WTC11 (cell line): ENCODE data around the gene TMEM145. TPM values are rescaled to one million over a fixed set of nuclear protein-coding genes. Genes with fewer than 3 reads are reported as not detected.

Experiments
- ATAC-seq: fragments of 200-7000 bp; cut with Tn5 transposase; 2 replicates; pipeline ENCODE4 v1.10.0; 2021; ENCODE audit warnings: mild to moderate bottlenecking, moderate library complexity
- CTCF ChIA-PET: fragments of 300-600 bp; sonication (Branson Sonifier 250); formaldehyde crosslinking; loops from one replicate; lab custom pipeline; 2021; ENCODE audit warnings: antibody characterized with exemption; lab: Charles Lee
- POLR2A ChIA-PET: fragments of 350-600 bp; sonication (Branson Sonifier 250); formaldehyde crosslinking; loops from one replicate; lab custom pipeline; 2021; ENCODE audit warnings: antibody characterized with exemption; lab: Charles Lee
- DNase-seq: peaks from one replicate; pipeline ENCODE4 v3.0.0; 2021; ENCODE audit warnings: low spot score
- H3K27ac Mint-ChIP-seq: 2 replicates; pipeline ENCODE4 v1.8.0; 2021; ENCODE audit warnings: mixed read lengths
- H3K27me3 Mint-ChIP-seq: 2 replicates; pipeline ENCODE4 v1.8.0; 2021; ENCODE audit warnings: low read depth, mild to moderate bottlenecking, moderate library complexity, mixed read lengths
- H3K36me3 Mint-ChIP-seq: 2 replicates; pipeline ENCODE4 v1.8.0; 2021; ENCODE audit warnings: mixed read lengths
- H3K4me1 Mint-ChIP-seq: 2 replicates; pipeline ENCODE4 v1.8.0; 2022; ENCODE audit warnings: mixed read lengths
- H3K4me3 Mint-ChIP-seq: 2 replicates; pipeline ENCODE4 v1.8.0; 2021; ENCODE audit warnings: mild to moderate bottlenecking, moderate library complexity, mixed read lengths
- H3K9me3 Mint-ChIP-seq: 2 replicates; pipeline ENCODE4 v1.8.0; 2021; ENCODE audit warnings: mixed read lengths
- ATF2 ChIP-seq: sonication (generic); formaldehyde crosslinking; IDR thresholded peaks from 2 replicates; pipeline ENCODE4 v1.8.1; 2022; ENCODE audit warnings: low read depth, missing genetic modification reagents, borderline replicate concordance
- ATF3 ChIP-seq: sonication (generic); formaldehyde crosslinking; conservative IDR thresholded peaks from 2 replicates; pipeline ENCODE4 v1.8.1; 2022; ENCODE audit warnings: mild to moderate bottlenecking, missing genetic modification reagents
- CBFB ChIP-seq: sonication (generic); formaldehyde crosslinking; IDR thresholded peaks from 2 replicates; pipeline ENCODE4 v1.8.1; 2022; ENCODE audit warnings: mild to moderate bottlenecking, low read depth, missing genetic modification reagents
- ESRRA ChIP-seq: sonication (generic); formaldehyde crosslinking; IDR thresholded peaks from 2 replicates; pipeline ENCODE4 v1.8.1; 2022; ENCODE audit warnings: mild to moderate bottlenecking, missing genetic modification reagents, borderline replicate concordance
- GRHL2 ChIP-seq: fragments of 250-450 bp; sonication (Bioruptor Pico); IDR thresholded peaks from 2 replicates; pipeline ENCODE4 v1.8.0; 2022; ENCODE audit warnings: mild to moderate bottlenecking, moderate library complexity; ENCODE audit not compliant: insufficient replicate concordance, severe bottlenecking
- JAZF1 ChIP-seq: fragments of 250-450 bp; sonication (Bioruptor Pico); IDR thresholded peaks from 2 replicates; pipeline ENCODE4 v1.9.0; 2021; ENCODE audit warnings: moderate library complexity, mild to moderate bottlenecking, inconsistent platforms
- JUN ChIP-seq: sonication (generic); formaldehyde crosslinking; IDR thresholded peaks from 2 replicates; pipeline ENCODE4 v1.8.0; 2023; ENCODE audit warnings: mild to moderate bottlenecking, missing genetic modification reagents
- MYBL2 ChIP-seq: sonication (generic); formaldehyde crosslinking; IDR thresholded peaks from 2 replicates; pipeline ENCODE4 v1.8.1; 2023; ENCODE audit warnings: mild to moderate bottlenecking, moderate library complexity, missing genetic modification reagents
- NR3C1 ChIP-seq: sonication (generic); formaldehyde crosslinking; conservative IDR thresholded peaks from 2 replicates; pipeline ENCODE4 v1.8.1; 2023; ENCODE audit warnings: low read depth, mild to moderate bottlenecking, missing genetic modification reagents
- PRDM15 ChIP-seq: sonication (generic); formaldehyde crosslinking; IDR thresholded peaks from 2 replicates; pipeline ENCODE4 v1.8.0; 2022; ENCODE audit warnings: missing genetic modification reagents
- SMAD4 ChIP-seq: sonication (generic); formaldehyde crosslinking; IDR thresholded peaks from 2 replicates; pipeline ENCODE4 v1.8.0; 2022; ENCODE audit warnings: mild to moderate bottlenecking, missing genetic modification reagents
- SP1 ChIP-seq: sonication (generic); formaldehyde crosslinking; conservative IDR thresholded peaks from 2 replicates; pipeline ENCODE4 v1.8.1; 2022; ENCODE audit warnings: missing genetic modification reagents
- TP53 ChIP-seq: sonication (generic); formaldehyde crosslinking; IDR thresholded peaks from 2 replicates; pipeline ENCODE4 v1.8.1; 2023; ENCODE audit warnings: mild to moderate bottlenecking, missing genetic modification reagents
- ZBTB21 ChIP-seq: sonication (generic); formaldehyde crosslinking; IDR thresholded peaks from 2 replicates; pipeline ENCODE4 v1.8.1; 2023; ENCODE audit warnings: mild to moderate bottlenecking, missing genetic modification reagents, borderline replicate concordance
- ZNF219 ChIP-seq: sonication (generic); formaldehyde crosslinking; IDR thresholded peaks from 2 replicates; pipeline ENCODE4 v1.8.0; 2023; ENCODE audit warnings: missing genetic modification reagents, mild to moderate bottlenecking, borderline replicate concordance
- ZNF317 ChIP-seq: sonication (generic); formaldehyde crosslinking; IDR thresholded peaks from 2 replicates; pipeline ENCODE4 v1.8.1; 2023; ENCODE audit warnings: low read depth, mild to moderate bottlenecking, moderate library complexity, missing genetic modification reagents, borderline replicate concordance
- ZNF396 ChIP-seq: fragments of 250-450 bp; sonication (Bioruptor Pico); IDR thresholded peaks from 2 replicates; pipeline ENCODE4 v1.8.0; 2021; ENCODE audit warnings: mild to moderate bottlenecking, moderate library complexity, borderline replicate concordance
- ZNF416 ChIP-seq: fragments of 250-450 bp; sonication (Bioruptor Pico); IDR thresholded peaks from 2 replicates; pipeline ENCODE4 v1.9.0; 2021; ENCODE audit warnings: mild to moderate bottlenecking, inconsistent platforms
- ZNF512 ChIP-seq: sonication (generic); formaldehyde crosslinking; IDR thresholded peaks from 2 replicates; pipeline ENCODE4 v1.8.1; 2022; ENCODE audit warnings: missing genetic modification reagents, borderline replicate concordance
- total RNA-seq: library from RNA; stranded (reverse); gene quantifications from 3 replicates; pipeline ENCODE4 v1.2.3, GENCODE V29; 2021

Gene TMEM145
- total RNA-seq, 1 experiment from 2014 or later, result 6.9 TPM

- H3K4me1 Mint-ChIP-seq, result peaks cover 15% of the 10 kb centered on the region
- CTCF ChIA-PET, result interaction anchor here (0.5 to 2.7 kb wide), 3 partner anchors 10 to 74 kb away, joined by 3 to 11 read pairs (median 3); partner anchors contain the start of gene PRR19
- no peak for TF ChIP-seq ESRRA
- TF ChIP-seq SP1, result no peak
- TF ChIP-seq ZNF416, result no peak
- TF ChIP-seq JUN, result no peak
- TF ChIP-seq, all 79 proteins: peak for 0
- Mint-ChIP-seq H3K36me3 (peaks cover 28% of the 10 kb centered on the region), H3K27me3 (no peaks in the 10 kb centered on the region), H3K4me3 (no peak overlapping the region), H3K9me3 (no peaks in the 10 kb centered on the region), H3K27ac (peak overlapping the region; percentile 70)
- ATAC-seq (no peak), DNase-seq (no peak)
- POLR2A ChIA-PET, result no interaction called here
Observed at GRCh38 chr19:42292042-42292960, 20.8 kb upstream of the TMEM145 start.

- Mint-ChIP-seq H3K4me1 (peaks cover 15% of the 10 kb centered on the region), H3K4me3 (no peak overlapping the region), H3K36me3 (peaks cover 27% of the 10 kb centered on the region), H3K27ac (no peak overlapping the region; the same call in 1 of the 2 replicates), H3K9me3 (no peaks in the 10 kb centered on the region), H3K27me3 (no peaks in the 10 kb centered on the region)
- TF ChIP-seq ZNF396 (CRISPR knock-in tag), result no peak
- no peak for TF ChIP-seq ATF3 (CRISPR knock-in tag)
- ATAC-seq (no peak), DNase-seq (no peak)
- ChIA-PET POLR2A (interaction anchor here (0.6 kb wide), 1 partner anchor 52 kb away, joined by 3 read pairs; no protein-coding TSS in a partner anchor), CTCF (interaction anchor here (0.6 to 1.0 kb wide), 6 partner anchors 8 to 74 kb away, joined by 3 to 5 read pairs (median 3); partner anchors contain the start of gene PRR19)
Observed at GRCh38 chr19:42292963-42293362, 20.1 kb upstream of the TMEM145 start.

GRCh38 chr19:42293540-42293939, 19.6 kb upstream of the TMEM145 start:
- Mint-ChIP-seq H3K4me1 (peaks cover 15% of the 10 kb centered on the region), H3K36me3 (peaks cover 27% of the 10 kb centered on the region), H3K4me3 (no peak overlapping the region), H3K27me3 (no peaks in the 10 kb centered on the region), H3K27ac (peak overlapping the region; percentile 49; the same call in 1 of the 2 replicates), H3K9me3 (no peaks in the 10 kb centered on the region)
- CTCF ChIA-PET, result interaction anchor here (0.6 to 1.0 kb wide), 6 partner anchors 8 to 74 kb away, joined by 3 to 5 read pairs (median 3); partner anchors contain the start of gene PRR19
- ATAC-seq (peak; percentile 50), DNase-seq (peak; percentile 59)
- no peak for TF ChIP-seq ATF2
- POLR2A ChIA-PET, result interaction anchor here (0.6 kb wide), 1 partner anchor 52 kb away, joined by 3 read pairs; no protein-coding TSS in a partner anchor

- Mint-ChIP-seq H3K36me3 (peaks cover 27% of the 10 kb centered on the region), H3K27ac (peak overlapping the region; percentile 57; the same call in 1 of the 2 replicates), H3K4me3 (no peak overlapping the region), H3K27me3 (no peaks in the 10 kb centered on the region), H3K9me3 (no peaks in the 10 kb centered on the region), H3K4me1 (peaks cover 15% of the 10 kb centered on the region)
- ChIA-PET CTCF (interaction anchor here (0.8 to 3.6 kb wide), 5 partner anchors 9 to 48 kb away, joined by 3 to 30 read pairs (median 3); no protein-coding TSS in a partner anchor), POLR2A (no interaction called here)
- no peak for DNase-seq
- no peak for ATAC-seq
- TF ChIP-seq ESRRA (no peak), PRDM15 (CRISPR knock-in tag) (no peak), ATF3 (CRISPR knock-in tag) (no peak), NR3C1 (CRISPR knock-in tag) (no peak), CBFB (CRISPR knock-in tag) (no peak), GRHL2 (no peak), MYBL2 (CRISPR knock-in tag) (no peak), SMAD4 (CRISPR knock-in tag) (no peak), ZNF219 (CRISPR knock-in tag) (no peak), TP53 (CRISPR knock-in tag) (no peak), ZBTB21 (no peak), ZNF317 (no peak), JAZF1 (no peak), ZNF512 (no peak)
Observed at GRCh38 chr19:42293948-42294347, 19.2 kb upstream of the TMEM145 start.
